NCI-H446 (cell line): ENCODE measurements around the gene BUB3.

Source experiments
- DNase-seq, 2 experiments: peaks; one replicate each; lab custom pipeline; 2025; lab: John Stamatoyannopoulos, UW

BUB3 gene

DNA sequence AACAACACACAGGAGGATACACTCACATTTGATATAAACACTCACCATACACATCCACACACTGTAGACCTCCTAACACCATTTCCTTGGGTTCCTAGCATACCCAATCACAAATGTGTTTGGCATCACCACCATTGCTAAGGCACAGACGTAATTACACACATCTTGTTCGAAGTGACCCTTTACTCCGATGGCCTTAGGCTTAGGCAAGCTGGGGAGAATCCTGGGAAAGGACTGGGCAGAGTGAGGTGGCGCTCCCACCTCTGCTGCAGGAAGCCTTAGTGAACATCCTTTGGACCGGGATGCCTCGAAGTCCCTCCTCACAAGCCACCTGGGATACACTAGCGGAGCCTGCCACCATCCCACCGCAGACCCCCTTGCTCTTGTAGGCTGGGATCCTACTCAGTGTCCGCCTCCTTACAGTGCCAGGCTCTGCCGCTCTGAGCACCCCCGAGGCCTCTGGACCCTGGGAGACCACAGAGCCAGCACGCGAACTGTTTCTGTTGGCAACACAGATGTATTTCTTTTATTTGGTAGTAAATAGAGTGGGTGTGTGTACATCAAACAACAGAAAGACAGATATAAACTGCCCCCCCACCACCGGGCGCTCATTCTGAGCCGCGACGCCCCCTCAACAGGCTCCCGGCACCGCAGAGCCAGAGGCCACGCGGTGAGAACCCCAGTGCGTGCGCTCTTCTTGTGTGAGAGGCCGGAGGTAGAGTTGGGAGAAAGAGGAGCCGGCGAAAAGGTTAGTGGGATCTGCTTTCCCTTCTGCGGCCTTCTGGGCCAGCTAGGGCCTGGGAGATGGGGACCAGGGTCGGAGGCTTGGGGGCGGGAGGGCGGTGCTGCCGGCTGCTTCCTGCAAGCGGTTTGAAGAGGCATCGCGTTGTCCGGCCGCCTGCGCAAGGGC is 12.2 kb upstream of the BUB3 start:
- DNase-seq: no peak

- DNase-seq: no peak
Observed at GRCh38 chr10:123142701-123143161, 11.5 kb upstream of the BUB3 start.

DNA sequence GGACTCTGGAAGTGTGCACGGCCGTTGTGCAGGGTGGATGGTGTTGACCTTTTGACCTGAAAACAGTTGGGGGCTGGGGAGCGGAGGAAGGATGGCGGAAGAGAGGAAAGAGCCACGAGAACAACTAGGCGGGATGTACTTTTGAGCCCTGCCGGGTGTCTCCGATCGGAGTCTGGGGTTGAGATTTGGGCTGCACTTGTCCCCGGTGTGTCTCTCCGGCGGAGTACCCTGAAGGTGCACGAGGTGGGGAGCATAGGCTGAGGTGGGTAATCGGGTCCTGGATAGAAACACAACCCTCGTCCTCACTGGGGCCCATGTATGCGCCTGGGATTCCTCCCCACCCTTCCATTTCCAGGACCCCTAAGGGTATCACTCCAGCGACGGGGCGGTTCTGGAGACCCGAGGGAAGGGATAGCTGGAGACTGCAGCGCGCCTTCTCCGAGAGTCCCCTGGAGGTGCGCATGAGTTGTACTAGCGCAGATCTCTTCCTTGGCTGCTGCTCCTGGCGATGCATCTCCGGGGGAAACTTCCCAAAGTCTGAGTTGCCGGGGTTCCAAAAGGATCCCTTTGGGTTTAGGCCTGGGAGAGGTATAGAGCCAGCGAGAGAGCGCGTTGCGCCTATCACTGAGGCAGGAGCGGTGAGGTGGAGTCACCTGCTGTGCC is 10.9 kb upstream of the BUB3 start:
- DNase-seq: no peak

DNA sequence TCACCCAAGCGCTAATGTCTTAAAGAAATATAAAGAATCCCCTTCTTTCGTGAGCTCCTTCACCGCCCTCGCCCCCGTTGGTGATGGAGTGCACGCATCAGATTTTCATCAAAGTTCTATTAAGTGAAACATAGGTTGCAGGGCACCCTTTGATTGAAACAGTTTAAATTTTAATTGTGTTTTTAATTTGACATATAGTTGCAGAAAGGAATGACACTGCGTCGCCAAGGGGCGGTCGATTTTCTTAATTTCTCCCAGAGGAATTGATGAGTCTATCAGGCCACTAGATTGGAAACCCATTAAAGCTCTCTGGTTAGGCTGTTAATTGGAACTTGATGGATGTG is 10.4 kb upstream of the BUB3 start:
- DNase-seq: no peak

- DNase-seq: no peak
Observed at GRCh38 chr10:123144697-123145541, 9.3 kb upstream of the BUB3 start.

GRCh38 chr10:123145542-123146012 is 8.6 kb upstream of the BUB3 start:
- no peak for DNase-seq

- DNase-seq: no peak
Observed at GRCh38 chr10:123146013-123146893, 7.9 kb upstream of the BUB3 start.

DNA sequence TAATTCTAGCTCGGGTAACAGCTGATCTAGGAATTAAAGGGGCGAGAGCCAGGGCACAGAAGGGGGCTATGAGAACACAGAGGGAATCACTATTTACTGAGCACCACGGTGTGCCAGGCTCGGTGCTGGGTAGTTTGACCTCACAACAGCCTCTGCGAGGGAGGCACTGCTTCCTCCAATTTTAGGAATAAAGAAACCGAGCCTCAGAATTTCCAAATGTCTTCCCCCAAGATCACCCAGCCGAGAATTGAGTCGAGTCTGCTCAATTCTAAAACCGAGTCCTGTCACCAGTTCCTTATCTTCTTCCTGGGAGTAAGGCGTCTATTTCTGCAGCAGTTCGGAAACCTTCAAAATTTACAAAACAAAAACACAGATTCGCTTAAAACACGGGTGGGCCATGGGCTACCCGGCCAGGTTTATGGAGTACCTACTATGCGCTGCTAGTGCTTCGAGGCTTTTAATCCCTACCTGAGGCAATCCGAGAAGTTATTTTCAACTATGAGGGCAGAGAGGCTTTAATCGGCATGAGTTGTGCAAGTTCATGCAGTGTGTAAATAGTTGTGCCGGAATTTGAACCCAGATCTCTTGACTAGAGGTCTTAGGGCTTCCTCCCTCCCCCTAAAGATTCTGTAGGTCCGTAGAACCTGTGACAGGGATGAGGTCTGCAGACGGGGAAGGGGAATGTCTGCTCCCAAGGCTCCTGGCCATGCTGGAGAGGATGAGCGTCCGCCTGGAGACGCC is 7.1 kb upstream of the BUB3 start:
- DNase-seq: no peak

DNA sequence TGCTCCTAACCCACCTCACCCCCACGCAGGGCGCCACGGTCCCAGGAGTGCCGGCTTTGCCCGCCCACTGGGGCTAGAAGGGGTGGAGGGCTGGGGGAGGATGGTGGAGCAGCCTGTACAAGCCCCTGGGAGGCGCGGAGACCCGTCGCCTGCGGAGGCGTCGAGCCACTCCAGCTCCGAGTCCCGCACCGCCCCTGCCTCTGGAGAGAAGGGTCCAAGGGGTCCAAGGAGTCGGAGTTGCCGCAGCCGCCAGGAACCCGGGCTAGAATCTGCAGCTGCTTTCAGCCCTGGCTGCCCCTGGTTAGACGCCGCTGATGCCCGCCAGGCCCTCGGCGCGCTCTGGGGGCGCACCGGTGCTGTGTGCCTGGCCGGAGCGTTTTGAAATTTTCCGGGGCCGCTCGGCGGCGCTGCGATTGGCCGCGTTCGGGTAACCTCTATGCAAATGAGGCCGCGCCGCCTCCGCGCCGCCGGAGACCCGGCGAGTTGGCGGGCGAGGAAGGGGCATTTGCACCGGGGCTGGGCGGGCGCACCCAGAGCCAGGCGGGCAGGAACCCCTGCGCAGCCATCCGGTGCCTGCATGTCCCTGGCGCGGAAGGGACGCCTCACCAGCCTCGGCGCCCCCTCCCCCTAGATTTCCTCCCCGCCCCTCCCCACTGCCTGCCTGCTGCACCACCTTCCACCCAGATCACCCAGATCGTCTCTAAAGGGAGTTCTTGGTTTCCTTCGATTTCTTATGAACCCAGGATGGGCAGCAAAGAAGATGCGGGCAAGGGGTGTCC is 6.4 kb upstream of the BUB3 start, which contains the start of gene HMX2:
Gene HMX2, plus strand, starts transcription at position 502 of the 779 bp plus-strand sequence. Its CDS starts 243 bp downstream, at position 745.
- peak in 1 of 2 experiments; percentile 54 for DNase-seq

GRCh38 chr10:123148414-123149161 is 5.6 kb upstream of the BUB3 start:
- DNase-seq: peak in 1 of 2 experiments; percentile 7

GRCh38 chr10:123149162-123149567 is 5.0 kb upstream of the BUB3 start:
- DNase-seq: no peak

DNA sequence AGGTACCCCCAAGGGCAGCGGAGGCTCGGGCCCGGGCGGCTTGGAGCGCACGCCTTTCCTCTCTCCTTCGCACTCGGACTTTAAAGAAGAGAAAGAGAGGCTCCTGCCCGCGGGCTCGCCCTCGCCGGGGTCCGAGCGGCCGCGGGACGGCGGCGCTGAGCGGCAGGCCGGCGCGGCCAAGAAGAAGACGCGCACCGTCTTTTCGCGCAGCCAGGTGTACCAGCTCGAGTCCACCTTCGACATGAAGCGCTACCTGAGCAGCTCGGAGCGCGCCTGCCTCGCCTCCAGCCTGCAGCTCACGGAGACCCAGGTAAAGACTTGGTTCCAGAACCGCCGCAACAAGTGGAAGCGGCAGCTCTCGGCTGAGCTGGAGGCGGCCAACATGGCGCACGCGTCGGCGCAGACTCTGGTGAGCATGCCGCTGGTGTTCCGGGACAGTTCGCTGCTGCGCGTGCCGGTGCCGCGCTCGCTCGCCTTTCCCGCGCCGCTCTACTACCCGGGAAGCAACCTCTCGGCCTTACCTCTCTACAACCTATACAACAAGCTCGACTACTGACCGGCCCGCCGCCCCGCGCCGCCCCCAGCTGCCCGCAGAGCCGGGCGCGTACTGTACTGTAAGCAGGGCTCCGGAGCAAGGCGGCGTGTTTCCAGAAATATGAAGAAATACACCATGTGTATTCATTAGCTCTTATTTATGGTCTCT is 4.5 kb upstream of the BUB3 start:
- peak in 1 of 2 experiments; percentile 24 for DNase-seq

DNA sequence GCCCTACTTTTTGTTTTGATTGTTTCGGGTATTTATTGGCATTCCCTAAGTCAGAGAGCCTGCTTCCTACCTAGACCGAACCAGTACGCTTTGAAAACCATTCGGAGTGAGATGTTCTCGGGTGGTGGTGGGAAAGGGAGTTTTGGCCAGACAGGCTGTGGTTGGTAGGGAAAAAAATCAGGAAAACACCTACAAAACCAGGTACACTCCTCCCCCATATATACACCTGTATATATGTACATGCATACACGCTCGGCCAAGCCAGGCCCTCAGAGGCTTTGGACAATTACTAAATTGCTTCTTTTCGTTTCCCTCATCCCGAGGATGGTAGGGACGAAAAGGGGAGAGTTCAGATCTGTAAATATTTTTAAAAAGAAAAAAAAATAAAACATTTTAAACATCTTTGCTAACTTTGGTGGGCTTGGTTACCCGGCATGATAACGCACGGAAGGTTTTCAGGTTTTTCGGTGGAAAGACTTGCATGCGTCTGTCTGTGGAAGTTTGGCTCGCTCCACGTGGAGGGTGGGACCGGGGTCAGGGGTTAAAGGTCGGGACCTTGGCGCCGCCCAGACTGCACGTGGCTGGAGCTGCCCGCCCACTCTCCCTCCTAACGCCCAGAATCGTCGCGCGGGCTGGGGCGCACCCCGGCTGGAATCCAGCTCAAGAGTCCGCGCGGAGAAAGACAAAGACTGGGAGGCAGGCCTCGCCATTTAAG is 3.8 kb upstream of the BUB3 start:
- no peak for DNase-seq

- no peak for DNase-seq
Observed at GRCh38 chr10:123150986-123151736, 3.0 kb upstream of the BUB3 start.

- DNase-seq: no peak
Observed at GRCh38 chr10:123151737-123152135, 2.5 kb upstream of the BUB3 start.

GRCh38 chr10:123153486-123154091 is 613 bp upstream of the BUB3 start:
- DNase-seq: no peak
